ENCODE results near the gene SLC25A29. TPM values are rescaled to one million over a fixed set of nuclear protein-coding genes. Genes with fewer than 3 reads are reported as not detected.
A peak's percentile ranks its signal among the peaks of the same experiment; 100 is the strongest.

The SLC25A29 gene
- total and polyA plus RNA-seq, 2 of the 8 experiments (the other 6 are each of a cell fraction or from before 2014, with no cell fraction given), result 135 to 177 TPM

GRCh38 chr14:100317389-100317788 is 11.1 kb upstream of the SLC25A29 start:
- Histone ChIP-seq H2BK12ac (ENCODE audit: low read depth, low read length) (no peak overlapping the region), H3K9ac (replicated peaks in 1 of 4; ENCODE audit: extremely low read depth in 1 of 4, low read depth in 3 of 4, low read length in 3 of 4) (no peak overlapping the region), H3K23me2 (ENCODE audit: low read depth, low read length) (no peaks in the 10 kb centered on the region), H3K4ac (replicated peaks; ENCODE audit: insufficient read length, low read depth, low read length) (no peak overlapping the region), H2AFZ (ENCODE audit: low read length) (no peak overlapping the region), H3K14ac (ENCODE audit: insufficient read length) (no peak overlapping the region), H3K9me3 (ENCODE audit: insufficient read depth in 2 of 2, low read depth in 1 of 2, low read length in 1 of 2) (no peaks in the 10 kb centered on the region), H4K8ac (ENCODE audit: extremely low read depth, insufficient read depth, low read length) (no peak overlapping the region), H3K27ac (ENCODE audit: low read depth, low read length) (no peak overlapping the region), H3K4me2 (ENCODE audit: insufficient read depth in 1 of 2, low read depth in 2 of 2, low read length in 2 of 2) (no peak overlapping the region), H2BK20ac (ENCODE audit: low read length) (0 out of 2 replicates have a peak overlapping the region, but pooled peaks have one; percentile 6), H2AK5ac (ENCODE audit: low read depth, low read length) (no peak overlapping the region), H4K5ac (ENCODE audit: insufficient read length, low read depth, low read length) (no peak overlapping the region), H3K4me3 (ENCODE audit: extremely low read depth in 1 of 4, insufficient read depth in 2 of 4, low read depth in 3 of 4, low read length in 4 of 4) (no peak overlapping the region), H3K79me1 (ENCODE audit: low read depth, low read length) (no peaks in the 10 kb centered on the region), H2BK15ac (ENCODE audit: low read length) (no peak overlapping the region; the same call in 1 of the 2 replicates), H3K4me1 (replicated peaks in 1 of 4; ENCODE audit: control insufficient read depth in 3 of 4, insufficient read depth in 4 of 4, low read length in 3 of 4) (peaks cover 0 to 2% (median 0%) of the 10 kb centered on the region in 4 experiments; a peak in 3 of 7 replicates), H3K18ac (ENCODE audit: extremely low read depth, low read length) (no peak overlapping the region; the same call in 1 of the 2 replicates), H2BK5ac (ENCODE audit: low read depth, low read length) (no peak overlapping the region), H3K36me3 (ENCODE audit: control insufficient read depth in 2 of 4, insufficient read depth in 4 of 4, low read length in 3 of 4) (no peaks in the 10 kb centered on the region), H4K20me1 (replicated peaks in 1 of 2; ENCODE audit: control insufficient read depth in 1 of 2, insufficient read depth in 2 of 2, low read length in 2 of 2) (no peaks in the 10 kb centered on the region), H4K91ac (replicated peaks; ENCODE audit: insufficient read length, low read length) (no peak overlapping the region), H3K27me3 (replicated peaks in 1 of 4; ENCODE audit: control insufficient read depth in 3 of 4, extremely low read depth in 1 of 4, insufficient read depth in 3 of 4, low read length in 3 of 4) (no peaks in the 10 kb centered on the region; a peak in 2 of 7 replicates), H3K56ac (replicated peaks; ENCODE audit: insufficient read length, low read depth, low read length) (no peak overlapping the region), H3K23ac (ENCODE audit: insufficient read length) (no peak overlapping the region), H2BK120ac (replicated peaks; ENCODE audit: low read depth, low read length) (no peak overlapping the region), H3K79me2 (ENCODE audit: control insufficient read depth in 1 of 2, insufficient read depth in 2 of 2, low read length in 2 of 2) (no peaks in the 10 kb centered on the region)
- FAIRE-seq (no peak), DNase-seq (ENCODE audit: low read depth in 1 of 2, low spot score in 2 of 2) (no peak)
- ChIA-PET CTCF (ENCODE audit: partially characterized antibody) (interaction anchor here (0.6 to 3.0 kb wide), 7 partner anchors 7 to 164 kb away, joined by 3 to 14 read pairs (median 4); no protein-coding TSS in a partner anchor), POLR2A (ENCODE audit: partially characterized antibody) (interaction anchor here (0.9 to 2.0 kb wide), 2 partner anchors 9 to 14 kb away, joined by 3 to 7 read pairs; no protein-coding TSS in a partner anchor)
- WGBS, 2 experiments (ENCODE audit: extremely low coverage in 1 of 2, insufficient coverage in 1 of 2, insufficient read length in 1 of 2, insufficient replicate concordance in 2 of 2, low coverage in 1 of 2, low lambda C conversion rate in 2 of 2, missing lambda C conversion rate in 1 of 2), result 88% methylated on average over 6 of the region's 6 CpGs; no CpG with 5 or more reads in 1 of the 2 experiments
- no peak for TF ChIP-seq ATF3 (IDR thresholded peaks at IDR 0.05; ENCODE audit: insufficient read depth, low read depth, low read length)
- no peak for TF ChIP-seq GTF2F1 (IDR thresholded peaks at IDR 0.05; ENCODE audit: borderline replicate concordance, low read depth, low read length)
- no peak for TF ChIP-seq RAD21 (IDR thresholded peaks at IDR 0.05 in 1 of 2, conservative IDR thresholded peaks at IDR 0.05 in 1 of 2; ENCODE audit: low read depth in 2 of 2, low read length in 2 of 2)
- TF ChIP-seq ZNF274 (IDR thresholded peaks at IDR 0.05; ENCODE audit: borderline replicate concordance, extremely low read depth, low read length), result no peak
- TF ChIP-seq ATF2 (IDR thresholded peaks at IDR 0.05; ENCODE audit: low read length), result no peak
- no peak for TF ChIP-seq MAFK (IDR thresholded peaks at IDR 0.05; ENCODE audit: low read depth, low read length)
- no peak for TF ChIP-seq TBP (IDR thresholded peaks at IDR 0.05; ENCODE audit: low read depth, low read length)
- no peak for TF ChIP-seq E2F6 (IDR thresholded peaks at IDR 0.05)

Measured in H1 (cell line).